HG03442 (cell line): ENCODE data around the gene METRNL.
"Not testable (repeated sequence)": the region's sequence is repeated elsewhere in the genome, so short reads cannot be mapped to it uniquely, and the experiment has no call there.

Experiments
- ATAC-seq: cut with Tn5 transposase; IDR thresholded peaks from one replicate; pipeline ENCODE4 v1.9.1; 2021; ENCODE audit warnings: mild to moderate bottlenecking, moderate library complexity; ENCODE audit not compliant: unreplicated experiment

METRNL gene

DNA sequence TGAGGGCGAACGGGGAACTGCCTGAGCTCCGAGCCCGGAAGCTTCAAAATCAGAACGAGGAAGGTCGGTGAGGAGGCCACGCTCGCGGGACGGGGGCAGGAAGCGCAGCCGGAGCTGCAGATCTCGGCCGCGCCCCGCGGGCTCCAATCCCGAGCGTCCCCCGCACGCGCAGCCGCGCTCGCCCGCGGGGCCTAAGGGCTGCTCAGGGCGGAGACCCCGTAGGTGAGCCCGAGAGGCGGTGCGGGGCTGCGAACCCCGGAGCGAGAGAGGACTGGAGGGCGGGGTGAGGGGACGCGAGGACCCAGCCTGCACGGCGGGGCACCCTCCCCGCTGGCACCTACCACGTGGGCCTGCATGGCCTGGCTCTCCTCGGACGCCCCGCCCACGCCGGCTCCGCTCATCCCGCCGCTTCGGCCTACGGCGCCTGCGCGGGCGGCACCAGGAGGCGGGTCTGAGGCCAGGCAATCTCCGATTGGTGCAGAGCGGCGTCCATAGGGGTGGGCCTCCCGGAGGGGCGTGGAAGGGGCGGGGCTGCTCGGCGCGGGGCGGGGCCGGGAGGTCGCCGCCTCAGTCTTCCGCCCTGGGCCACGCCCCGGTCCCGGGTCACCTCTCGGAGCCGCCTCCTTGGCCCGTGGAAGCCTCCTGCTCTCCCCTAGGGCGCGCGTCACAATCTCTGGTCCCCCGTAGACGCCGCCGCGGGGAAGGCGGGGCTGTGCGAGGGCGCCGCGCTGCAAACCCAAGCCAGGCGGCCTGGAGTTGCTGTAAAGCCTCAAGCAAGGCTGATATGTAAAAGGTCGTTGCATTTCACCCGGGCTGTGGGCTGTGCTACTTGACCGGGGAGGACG is 27.8 kb upstream of the METRNL start:
- ATAC-seq = peak; percentile 80

GRCh38 chr17:83052241-83052564 is 27.2 kb upstream of the METRNL start:
- ATAC-seq = no peak

- ATAC-seq = no peak
Observed at GRCh38 chr17:83053021-83053681, 26.3 kb upstream of the METRNL start.

GRCh38 chr17:83053739-83054451 is 25.5 kb upstream of the METRNL start:
- no peak for ATAC-seq

- ATAC-seq = no peak
Observed at GRCh38 chr17:83054518-83055125, 24.8 kb upstream of the METRNL start.

GRCh38 chr17:83055176-83055575 is 24.2 kb upstream of the METRNL start:
- not testable (repeated sequence) for ATAC-seq

- no peak for ATAC-seq
Observed at GRCh38 chr17:83055911-83056582, 23.4 kb upstream of the METRNL start.

DNA sequence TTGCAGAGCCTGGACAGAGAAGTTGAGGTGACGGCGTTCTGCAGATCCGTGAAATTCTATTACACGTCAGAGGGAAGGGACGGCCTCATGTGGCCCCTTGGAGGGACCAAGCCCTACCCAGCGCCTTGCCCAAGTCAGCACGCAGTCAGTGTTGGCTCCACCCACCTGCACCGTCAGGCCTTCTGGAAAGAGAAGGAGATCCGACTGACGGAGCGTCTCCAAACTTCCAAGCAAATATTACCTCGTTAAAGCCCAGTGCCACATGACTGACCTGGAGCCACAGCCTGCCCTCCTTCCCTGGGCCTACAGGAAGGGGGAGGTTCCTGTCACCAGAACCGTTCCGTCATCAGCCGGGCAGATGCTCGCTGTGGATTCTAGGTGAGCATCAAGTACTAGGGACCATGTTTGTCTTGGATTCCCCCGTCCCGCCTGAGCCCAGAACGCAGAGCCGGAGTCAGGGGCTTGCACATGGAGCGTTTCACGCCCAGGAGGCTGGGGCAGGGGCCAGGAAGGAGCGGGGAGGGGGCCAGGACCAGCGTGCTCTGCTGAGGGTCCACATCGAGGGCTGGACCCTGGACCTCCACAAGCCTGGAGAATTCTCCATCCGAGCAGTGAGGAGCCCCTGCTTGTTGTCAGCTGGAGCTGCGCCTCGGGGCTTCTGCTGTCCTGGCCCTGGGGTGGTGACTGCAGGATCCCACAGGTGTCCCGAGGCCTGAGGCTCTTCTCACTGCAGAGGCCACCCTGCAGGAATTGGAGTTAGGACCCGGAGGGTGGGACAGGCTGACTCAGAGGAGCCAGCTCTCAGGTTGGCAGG is 22.6 kb upstream of the METRNL start:
- ATAC-seq = no peak

GRCh38 chr17:83057397-83057761 is 22.0 kb upstream of the METRNL start:
- ATAC-seq = no peak

- ATAC-seq = no peak
Observed at GRCh38 chr17:83057793-83058265, 21.6 kb upstream of the METRNL start.

GRCh38 chr17:83058266-83058798 is 21.1 kb upstream of the METRNL start:
- no peak for ATAC-seq

- no peak for ATAC-seq
Observed at GRCh38 chr17:83061586-83061985, 17.8 kb upstream of the METRNL start.

- no peak for ATAC-seq
Observed at GRCh38 chr17:83062011-83062817, 17.2 kb upstream of the METRNL start.

DNA sequence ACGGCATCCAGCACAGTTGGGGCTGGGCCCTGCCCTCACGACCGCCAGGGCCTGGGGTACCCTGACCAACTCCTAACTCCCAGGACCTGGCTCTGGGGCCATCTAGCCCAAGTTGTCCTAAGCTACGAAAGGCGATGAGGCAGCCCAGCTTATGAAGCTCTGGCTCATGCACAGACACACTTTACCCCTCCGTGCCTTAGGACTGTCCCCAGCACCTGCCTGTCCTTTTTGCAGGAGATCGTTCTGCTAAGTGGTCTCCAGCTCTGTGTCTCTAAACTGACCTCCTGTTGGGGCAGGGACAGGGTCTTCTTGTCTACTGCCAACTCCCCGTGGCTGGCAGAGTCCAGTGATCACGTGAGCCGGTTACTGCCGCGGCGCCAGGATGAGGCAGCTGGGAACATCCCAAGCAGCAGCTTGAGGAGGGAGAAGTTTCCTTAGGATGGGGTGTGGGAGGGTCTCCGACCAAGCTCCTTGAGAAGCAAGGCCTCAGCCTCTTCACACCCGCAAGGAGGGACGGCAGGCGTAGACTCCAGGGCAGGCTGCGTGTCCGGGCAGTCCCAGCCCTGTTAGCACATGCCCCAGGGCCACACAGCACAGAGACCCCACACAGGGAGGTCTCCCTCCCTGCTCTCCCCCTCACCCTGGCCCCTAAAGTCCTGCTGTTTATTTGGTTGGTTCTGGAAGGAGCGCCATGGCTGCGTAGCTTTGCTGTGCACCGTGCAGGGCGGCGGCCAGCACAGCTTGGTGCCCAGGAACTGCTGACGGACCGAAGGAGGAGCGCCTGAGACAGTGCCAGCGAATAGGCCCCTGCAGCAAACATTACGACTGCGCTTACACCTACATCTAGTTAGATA is 16.4 kb upstream of the METRNL start:
- no peak for ATAC-seq

GRCh38 chr17:83064021-83064731 is 15.2 kb upstream of the METRNL start:
- no peak for ATAC-seq

- ATAC-seq = no peak
Observed at GRCh38 chr17:83064732-83065659, 14.4 kb upstream of the METRNL start.
